COR-L47 (cell line): ENCODE data around the gene RAB27A.
"Not testable (repeated sequence)": the region's sequence is repeated elsewhere in the genome, so short reads cannot be mapped to it uniquely, and the experiment has no call there.

Experiments
- DNase-seq: peaks from one replicate; lab custom pipeline; 2025; lab: John Stamatoyannopoulos, UW

The RAB27A gene

GRCh38 chr15:55250392-55250791, 39.2 kb downstream of the RAB27A start:
- no peak for DNase-seq

- not testable (repeated sequence) for DNase-seq
These were observed 39.7 kb downstream of the RAB27A start for GRCh38 chr15:55249885-55250284.

DNA sequence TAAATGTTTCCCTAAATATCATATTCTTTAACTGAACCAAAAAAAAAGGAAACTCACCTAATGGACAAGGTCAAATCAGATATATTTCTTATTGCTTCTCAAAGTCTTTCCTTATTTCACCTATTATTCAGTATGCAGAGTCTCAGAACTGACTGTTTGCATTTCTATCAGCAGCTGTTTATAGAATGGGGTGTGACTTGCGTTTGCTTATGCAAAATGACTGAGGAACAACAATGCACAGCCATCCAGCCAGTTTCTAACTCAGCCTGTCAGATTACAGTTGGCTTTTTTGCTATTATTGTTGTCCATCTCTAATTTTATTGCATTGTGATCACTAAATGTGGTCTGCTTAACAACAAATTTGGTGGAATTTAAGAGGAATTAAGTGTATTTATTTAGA, 40.7 kb downstream of the RAB27A start:
- peak; percentile 6 for DNase-seq

DNA sequence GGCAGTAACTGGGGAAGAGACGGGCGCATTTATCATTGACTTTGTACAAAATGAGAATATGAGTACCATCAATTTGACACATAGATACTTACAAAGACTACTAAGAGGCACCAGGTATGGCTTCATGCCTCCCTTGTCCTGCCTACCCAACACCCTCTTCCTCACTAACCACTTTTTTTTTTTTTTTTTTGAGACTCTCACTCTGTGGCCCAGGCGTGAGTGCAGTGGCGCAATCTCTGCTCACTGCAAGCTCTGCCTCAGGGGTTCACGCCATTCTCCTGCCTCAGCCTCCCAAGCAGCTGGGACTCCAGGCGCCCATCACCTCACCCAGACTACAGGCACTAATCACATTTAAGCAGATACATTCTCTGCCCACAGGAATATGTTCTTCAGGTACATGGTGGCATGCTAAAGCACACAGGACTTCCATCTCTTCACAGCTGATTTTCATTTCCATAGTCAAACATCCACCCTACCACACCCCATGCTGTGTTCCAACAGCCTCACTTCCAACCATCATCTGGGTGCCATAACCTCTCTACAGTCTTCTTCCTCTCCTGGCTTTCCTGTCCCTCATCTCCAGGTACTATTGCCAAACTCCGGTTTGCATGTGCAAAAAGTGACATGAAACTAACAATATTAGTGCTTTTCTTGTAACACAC, 41.7 kb downstream of the RAB27A start:
- DNase-seq, result no peak

GRCh38 chr15:55247311-55247710, 42.3 kb downstream of the RAB27A start:
- DNase-seq, result no peak

DNA sequence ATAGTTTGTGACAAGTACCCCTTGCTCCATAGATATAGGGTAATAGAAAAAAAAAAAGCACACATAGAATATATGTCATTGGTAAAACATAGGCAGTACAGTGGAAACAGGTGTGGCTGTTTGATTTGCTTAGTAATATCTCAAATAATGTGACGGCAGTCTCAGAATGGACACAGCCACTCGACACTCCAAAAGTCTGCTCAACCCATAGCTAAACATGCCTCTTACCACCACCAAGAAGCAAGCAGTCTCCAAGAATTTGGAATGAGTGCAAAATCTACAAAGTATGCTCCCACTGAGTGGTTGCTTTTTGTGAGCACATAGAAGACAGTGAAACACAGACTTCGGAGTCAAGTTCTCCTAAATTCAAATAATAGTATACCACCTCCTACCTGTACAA, 43.0 kb downstream of the RAB27A start:
- no peak for DNase-seq

DNA sequence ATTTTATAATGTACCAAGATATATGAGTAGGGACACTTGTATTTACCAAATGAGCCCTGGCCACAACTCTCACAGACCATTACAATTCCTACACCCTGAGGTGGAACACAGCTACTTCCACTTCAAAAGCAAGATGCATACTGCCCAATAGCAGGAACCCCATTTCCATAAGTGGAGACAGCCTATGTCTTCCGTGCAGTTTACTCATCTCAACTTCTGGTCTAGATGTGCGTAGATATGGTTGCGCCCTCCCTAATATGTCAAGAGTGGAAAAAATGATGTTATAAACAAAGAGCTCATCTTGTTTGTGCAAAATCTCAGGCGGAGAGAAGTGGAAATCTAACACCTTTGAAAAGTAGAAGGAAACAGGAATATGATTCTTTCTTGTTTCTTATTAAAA, 44.6 kb downstream of the RAB27A start:
- no peak for DNase-seq

GRCh38 chr15:55241891-55242290, 47.7 kb downstream of the RAB27A start:
- DNase-seq, result no peak

- DNase-seq, result no peak
These were observed 48.4 kb downstream of the RAB27A start for GRCh38 chr15:55241186-55241585.

DNA sequence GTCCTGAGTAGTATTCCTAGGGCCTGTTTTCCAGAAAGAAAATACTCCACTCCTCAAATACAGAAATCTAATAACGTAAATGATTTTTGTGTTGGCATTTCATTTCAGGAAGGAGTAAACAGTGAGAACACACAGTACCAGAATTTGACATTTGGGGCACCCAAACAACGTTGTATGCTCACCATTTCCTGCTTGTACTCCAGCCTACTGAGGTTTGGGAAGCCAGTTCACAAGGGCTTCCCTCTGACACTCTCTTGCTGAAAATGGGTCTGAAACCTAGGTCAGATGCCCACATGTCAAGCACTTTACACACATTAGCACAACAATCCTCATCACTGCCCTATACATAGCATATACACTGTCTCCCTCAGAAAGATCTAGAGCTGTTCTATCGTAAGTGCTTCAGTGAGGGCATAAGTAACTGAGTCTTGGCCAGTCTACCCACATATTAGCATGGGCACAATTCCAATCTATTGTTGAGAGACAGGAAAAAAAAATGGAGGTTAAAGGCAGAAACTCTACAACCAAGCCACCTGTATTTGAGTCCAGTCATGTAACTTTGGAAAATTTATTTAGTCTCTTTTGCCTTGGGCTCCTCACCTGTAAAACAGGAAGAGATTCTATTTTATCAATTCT, 49.4 kb downstream of the RAB27A start:
- no peak for DNase-seq

GRCh38 chr15:55239440-55240124, 50.0 kb downstream of the RAB27A start:
- no peak for DNase-seq

- no peak for DNase-seq
These were observed 50.7 kb downstream of the RAB27A start for GRCh38 chr15:55238877-55239276.

DNA sequence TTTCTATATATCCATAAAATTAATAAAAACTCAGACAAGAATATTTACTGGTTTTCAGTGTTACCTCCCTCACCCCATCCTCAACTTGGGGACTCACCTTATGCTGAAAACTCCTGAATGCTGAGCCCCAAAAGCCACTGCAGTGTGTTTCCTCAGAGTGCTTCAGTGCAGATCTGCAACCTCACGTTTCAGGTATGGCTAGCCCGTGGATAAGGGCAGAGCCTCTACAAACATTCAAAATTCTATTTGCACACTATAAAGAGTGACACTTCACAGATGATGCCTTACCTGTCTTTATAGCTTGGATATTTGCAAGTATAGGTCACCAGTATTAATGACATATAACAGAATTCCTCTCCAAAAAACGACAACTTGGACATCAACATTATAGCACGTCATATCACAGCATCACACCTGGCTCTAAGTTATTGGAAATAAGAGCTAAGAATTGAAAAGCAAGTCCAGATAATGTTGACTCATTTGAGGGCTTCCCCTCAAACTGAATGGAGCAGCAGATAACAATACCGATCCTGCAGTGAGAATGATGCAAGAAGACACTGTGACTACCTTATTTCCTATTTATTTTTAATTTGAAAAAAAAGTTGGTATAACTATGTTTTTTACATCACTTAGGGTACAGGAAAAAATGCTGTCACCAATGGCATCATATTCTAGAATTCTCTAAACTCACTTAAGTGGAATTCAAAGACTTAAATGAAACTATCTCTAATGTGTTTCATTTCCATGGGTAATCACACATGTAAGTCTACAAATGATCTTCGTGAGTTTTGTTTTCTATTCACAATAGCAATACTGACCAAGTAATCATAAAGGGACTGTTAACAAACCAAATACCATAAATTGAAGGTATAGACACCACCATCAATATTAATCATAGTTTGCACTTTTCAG, 52.1 kb downstream of the RAB27A start:
- DNase-seq, result no peak

DNA sequence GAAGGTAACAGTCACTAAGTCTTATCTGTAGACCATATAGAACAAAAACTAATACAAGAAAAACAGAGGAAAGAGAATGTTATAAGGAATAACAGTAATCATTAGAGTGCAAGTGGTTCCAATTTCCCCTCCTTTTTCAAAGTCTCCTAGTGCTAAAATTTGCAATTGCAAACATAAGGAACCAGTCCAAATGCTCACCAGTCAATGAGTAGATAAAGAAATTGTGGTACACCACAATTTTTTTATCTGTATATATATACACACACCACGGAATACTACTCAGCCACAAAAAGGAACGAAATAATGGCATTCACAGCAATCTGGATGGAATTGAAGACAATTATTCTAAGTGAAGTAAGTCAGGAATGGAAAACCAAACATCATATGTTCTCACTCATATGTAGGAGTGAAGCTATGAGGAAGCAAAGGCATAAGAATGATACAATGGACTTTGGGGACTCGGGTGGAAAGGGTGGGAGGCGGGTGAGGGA, 54.0 kb downstream of the RAB27A start:
- no peak for DNase-seq

DNA sequence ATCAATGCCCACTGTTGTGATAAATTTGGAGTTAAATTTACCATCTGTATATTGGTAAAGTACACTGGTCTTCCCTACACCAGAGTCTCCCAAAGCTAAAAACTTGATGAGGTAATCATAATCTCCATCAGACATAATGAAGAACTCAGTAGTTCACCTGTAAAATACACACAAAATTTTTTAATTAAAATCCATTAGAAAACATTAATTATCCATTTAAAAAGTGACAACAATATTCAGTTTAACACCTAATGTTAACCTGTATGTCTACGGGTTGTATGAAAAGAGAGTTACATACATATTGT, 54.9 kb downstream of the RAB27A start:
- no peak for DNase-seq

- no peak for DNase-seq
These were observed 55.4 kb downstream of the RAB27A start for GRCh38 chr15:55234104-55234799.

- no peak for DNase-seq
These were observed 58.2 kb downstream of the RAB27A start for GRCh38 chr15:55231455-55231854.

DNA sequence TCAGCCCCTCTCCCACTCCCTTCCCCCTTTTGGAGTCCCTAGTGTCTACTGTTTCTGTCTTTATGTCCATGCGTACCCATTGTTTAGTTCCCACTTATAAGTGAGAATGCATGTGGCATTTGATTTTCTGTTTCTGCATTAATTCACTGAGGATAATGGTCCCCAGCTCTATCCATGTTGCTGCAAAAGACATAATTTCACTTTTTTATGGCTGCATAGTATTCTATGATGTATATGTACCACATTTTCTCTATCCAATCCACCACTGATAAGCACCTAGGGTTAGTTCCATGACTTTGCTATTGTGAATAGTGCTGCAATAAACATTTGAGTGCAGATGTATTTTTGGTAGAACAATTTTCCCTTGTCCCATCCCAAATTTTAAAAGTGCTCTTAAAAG, 58.7 kb downstream of the RAB27A start:
- no peak for DNase-seq

- DNase-seq, result no peak
These were observed 59.5 kb downstream of the RAB27A start for GRCh38 chr15:55230051-55230670.

GRCh38 chr15:55226127-55226526, 63.5 kb downstream of the RAB27A start:
- no peak for DNase-seq

GRCh38 chr15:55224892-55225291, 64.7 kb downstream of the RAB27A start:
- DNase-seq, result no peak
